ENCODE data around the gene ZNF335.

GRCh38 chr20:45999557-46000261 lies 27.7 kb upstream of the ZNF335 start:
- TF ChIP-seq CTCF (IDR thresholded peaks at IDR 0.05) (no peak), POLR2A (IDR thresholded peaks at IDR 0.05) (no peak)
